SJCRH30 (cell line): ENCODE results near the gene AAGAB. TPM values are rescaled to one million over a fixed set of nuclear protein-coding genes. Genes with fewer than 3 reads are reported as not detected.

Source experiments
- DNase-seq, 2 experiments: peaks; one replicate each; pipeline ENCODE4 v3.0.0-alpha.2; 2015 to 2020
- H3K27ac ChIP-seq: fragments of 250-450 bp; sonication (Bioruptor Pico); 2 replicates; pipeline ENCODE4 v1.5.1; 2020; ENCODE audit warnings: mild to moderate bottlenecking, moderate library complexity
- H3K27me3 ChIP-seq: fragments of 250-450 bp; sonication (Bioruptor Pico); 2 replicates; pipeline ENCODE4 v1.5.1; 2020; ENCODE audit warnings: mild to moderate bottlenecking, moderate library complexity
- H3K36me3 ChIP-seq: fragments of 250-450 bp; sonication (Bioruptor Pico); 2 replicates; pipeline ENCODE4 v1.5.1; 2020; ENCODE audit warnings: mild to moderate bottlenecking, moderate library complexity
- H3K4me1 ChIP-seq: fragments of 250-450 bp; sonication (Bioruptor Pico); 2 replicates; pipeline ENCODE4 v1.5.1; 2020; ENCODE audit warnings: mild to moderate bottlenecking, moderate library complexity
- H3K4me3 ChIP-seq: fragments of 250-450 bp; sonication (Bioruptor Pico); 2 replicates; pipeline ENCODE4 v1.5.1; 2020; ENCODE audit warnings: mild to moderate bottlenecking, moderate library complexity
- H3K9me3 ChIP-seq: fragments of 250-450 bp; sonication (Bioruptor Pico); replicated peaks from 2 replicates; pipeline ENCODE4 v1.5.1; 2020; ENCODE audit warnings: mild to moderate bottlenecking, moderate library complexity
- total RNA-seq: library from RNA; depleted of rRNA; stranded (reverse); fragments of >200 nt; shearing (Covaris generic); gene quantifications from 2 replicates; pipeline ENCODE4 v1.2.3, GENCODE V29; 2014

AAGAB gene
- total RNA-seq, 1 experiment from 2014 or later = 54.8 TPM

- DNase-seq = no peak
- no peak overlapping the region for H3K27ac ChIP-seq
- H3K9me3 ChIP-seq = no peaks in the 10 kb centered on the region
- peaks cover 6% of the 10 kb centered on the region; the same call in 1 of the 2 replicates for H3K4me1 ChIP-seq
- peaks cover 34% of the 10 kb centered on the region for H3K36me3 ChIP-seq
- no peak overlapping the region for H3K4me3 ChIP-seq
- no peaks in the 10 kb centered on the region for H3K27me3 ChIP-seq
These were observed 60.0 kb downstream of the AAGAB start for GRCh38 chr15:67194171-67195114.

- no peak overlapping the region for H3K27ac ChIP-seq
- H3K4me3 ChIP-seq = no peak overlapping the region
- H3K27me3 ChIP-seq = no peaks in the 10 kb centered on the region
- DNase-seq = no peak
- peaks cover 6% of the 10 kb centered on the region; the same call in 1 of the 2 replicates for H3K4me1 ChIP-seq
- H3K9me3 ChIP-seq = no peaks in the 10 kb centered on the region
- H3K36me3 ChIP-seq = peaks cover 38% of the 10 kb centered on the region
These were observed 61.1 kb downstream of the AAGAB start for GRCh38 chr15:67193223-67193990.

GRCh38 chr15:67192185-67192820 lies 62.2 kb downstream of the AAGAB start:
- H3K27ac ChIP-seq = no peak overlapping the region
- peaks cover 38% of the 10 kb centered on the region for H3K36me3 ChIP-seq
- no peaks in the 10 kb centered on the region for H3K27me3 ChIP-seq
- H3K4me3 ChIP-seq = no peak overlapping the region
- H3K4me1 ChIP-seq = peaks cover 6% of the 10 kb centered on the region; the same call in 1 of the 2 replicates
- DNase-seq = no peak
- H3K9me3 ChIP-seq = no peaks in the 10 kb centered on the region

GRCh38 chr15:67190813-67191212 lies 63.6 kb downstream of the AAGAB start:
- Histone ChIP-seq H3K27ac (no peak overlapping the region), H3K4me3 (no peak overlapping the region), H3K27me3 (no peaks in the 10 kb centered on the region), H3K9me3 (no peaks in the 10 kb centered on the region), H3K36me3 (peaks cover 48% of the 10 kb centered on the region), H3K4me1 (no peaks in the 10 kb centered on the region)
- DNase-seq = no peak

GRCh38 chr15:67190326-67190725 lies 64.1 kb downstream of the AAGAB start:
- H3K27me3 ChIP-seq = no peaks in the 10 kb centered on the region
- DNase-seq = no peak
- H3K27ac ChIP-seq = no peak overlapping the region
- H3K36me3 ChIP-seq = peaks cover 48% of the 10 kb centered on the region
- no peaks in the 10 kb centered on the region for H3K9me3 ChIP-seq
- H3K4me3 ChIP-seq = no peak overlapping the region
- H3K4me1 ChIP-seq = no peaks in the 10 kb centered on the region

- Histone ChIP-seq H3K27me3 (no peaks in the 10 kb centered on the region), H3K4me1 (no peaks in the 10 kb centered on the region), H3K27ac (no peak overlapping the region), H3K9me3 (no peaks in the 10 kb centered on the region), H3K4me3 (no peak overlapping the region), H3K36me3 (peaks cover 53% of the 10 kb centered on the region)
- DNase-seq = no peak
These were observed 65.0 kb downstream of the AAGAB start for GRCh38 chr15:67189326-67190051.

- peaks cover 49% of the 10 kb centered on the region for H3K36me3 ChIP-seq
- H3K4me1 ChIP-seq = no peaks in the 10 kb centered on the region
These were observed 65.8 kb downstream of the AAGAB start for GRCh38 chr15:67188551-67189218.

GRCh38 chr15:67187351-67187854 lies 67.1 kb downstream of the AAGAB start:
- H3K4me3 ChIP-seq = no peak overlapping the region
- no peaks in the 10 kb centered on the region for H3K9me3 ChIP-seq
- H3K27me3 ChIP-seq = no peaks in the 10 kb centered on the region
- H3K36me3 ChIP-seq = peaks cover 47% of the 10 kb centered on the region
- no peak for DNase-seq
- no peak overlapping the region for H3K27ac ChIP-seq
- H3K4me1 ChIP-seq = no peaks in the 10 kb centered on the region

More at GRCh38 chr15:67188551-67189218, 65.8 kb downstream of the AAGAB start:
- Histone ChIP-seq H3K9me3 (no peaks in the 10 kb centered on the region), H3K27me3 (no peaks in the 10 kb centered on the region), H3K27ac (no peak overlapping the region), H3K4me3 (no peak overlapping the region)
- no peak for DNase-seq

GRCh38 chr15:67186688-67187087 lies 67.8 kb downstream of the AAGAB start:
- H3K27ac ChIP-seq = no peak overlapping the region
- H3K4me3 ChIP-seq = no peak overlapping the region
- H3K4me1 ChIP-seq = no peaks in the 10 kb centered on the region
- H3K9me3 ChIP-seq = no peaks in the 10 kb centered on the region
- H3K27me3 ChIP-seq = no peaks in the 10 kb centered on the region
- DNase-seq = no peak
- peaks cover 44% of the 10 kb centered on the region for H3K36me3 ChIP-seq

GRCh38 chr15:67186226-67186649 lies 68.2 kb downstream of the AAGAB start:
- Histone ChIP-seq H3K27me3 (no peaks in the 10 kb centered on the region), H3K4me1 (no peaks in the 10 kb centered on the region), H3K4me3 (no peak overlapping the region), H3K27ac (no peak overlapping the region), H3K36me3 (peaks cover 42% of the 10 kb centered on the region), H3K9me3 (no peaks in the 10 kb centered on the region)
- no peak for DNase-seq

GRCh38 chr15:67185621-67186225 lies 68.7 kb downstream of the AAGAB start:
- H3K27ac ChIP-seq = no peak overlapping the region
- no peaks in the 10 kb centered on the region for H3K9me3 ChIP-seq
- no peaks in the 10 kb centered on the region for H3K27me3 ChIP-seq
- peaks cover 43% of the 10 kb centered on the region for H3K36me3 ChIP-seq
- H3K4me3 ChIP-seq = no peak overlapping the region
- H3K4me1 ChIP-seq = no peaks in the 10 kb centered on the region
- no peak for DNase-seq

- H3K36me3 ChIP-seq = peaks cover 41% of the 10 kb centered on the region
- H3K27ac ChIP-seq = no peak overlapping the region
- H3K27me3 ChIP-seq = no peaks in the 10 kb centered on the region
- no peaks in the 10 kb centered on the region for H3K9me3 ChIP-seq
- DNase-seq = no peak
- H3K4me1 ChIP-seq = no peaks in the 10 kb centered on the region; the same call in 1 of the 2 replicates
- no peak overlapping the region for H3K4me3 ChIP-seq
These were observed 69.4 kb downstream of the AAGAB start for GRCh38 chr15:67185051-67185450.

GRCh38 chr15:67184208-67184925 lies 70.1 kb downstream of the AAGAB start:
- DNase-seq = no peak

More at GRCh38 chr15:67184208-67184925, 70.1 kb downstream of the AAGAB start:
- Histone ChIP-seq H3K4me3 (no peak overlapping the region), H3K36me3 (peaks cover 36% of the 10 kb centered on the region), H3K9me3 (no peaks in the 10 kb centered on the region), H3K4me1 (peaks cover 3% of the 10 kb centered on the region), H3K27me3 (no peaks in the 10 kb centered on the region), H3K27ac (no peak overlapping the region)
